K562 (cell line): Measurements from ENCODE around the gene TLDC2. TPM values are rescaled to one million over a fixed set of nuclear protein-coding genes. Genes with fewer than 3 reads are reported as not detected.

Experiments
- ADNP ChIP-seq: fragments of 200-800 bp; sonication (Bioruptor generic); IDR thresholded peaks from 2 replicates; pipeline ENCODE4 v1.6.1; 2016; ENCODE audit warnings: missing genetic modification characterization, missing compliant biosample characterization
- ARHGAP35 ChIP-seq: fragments of 450-650 bp; IDR thresholded peaks from 2 replicates; pipeline ENCODE4 v1.6.1; 2018; ENCODE audit not compliant: partially characterized antibody
- BRF1 ChIP-seq: IDR thresholded peaks from 3 replicates; pipeline ENCODE4 v1.6.1; 2011; ENCODE audit warnings: borderline replicate concordance, mild to moderate bottlenecking; ENCODE audit not compliant: insufficient read length; ENCODE audit errors: extremely low read depth
- CBFA2T2 ChIP-seq: fragments of 450-650 bp; conservative IDR thresholded peaks from 2 replicates; pipeline ENCODE4 v1.6.1; 2017; ENCODE audit warnings: mild to moderate bottlenecking
- ELF2 ChIP-seq: fragments of 250-450 bp; sonication (Bioruptor Pico); IDR thresholded peaks from 2 replicates; pipeline ENCODE4 v1.5.0; 2021; ENCODE audit warnings: mild to moderate bottlenecking
- EP300 ChIP-seq: IDR thresholded peaks from 2 replicates; pipeline ENCODE4 v1.6.1; 2012; ENCODE audit warnings: low read length, improper control_type of control experiment
- HDAC3 ChIP-seq: fragments of 450-650 bp; IDR thresholded peaks from 2 replicates; pipeline ENCODE4 v1.6.1; 2018; ENCODE audit warnings: borderline replicate concordance, mild to moderate bottlenecking, moderate library complexity; ENCODE audit not compliant: partially characterized antibody
- HMG20A ChIP-seq: fragments of 450-650 bp; formaldehyde crosslinking; conservative IDR thresholded peaks from 2 replicates; pipeline ENCODE4 v1.4.0; 2020; ENCODE audit warnings: mild to moderate bottlenecking, mixed read lengths
- ILF3 ChIP-seq: fragments of 450-650 bp; IDR thresholded peaks from 2 replicates; pipeline ENCODE4 v1.6.1; 2018; ENCODE audit warnings: antibody characterized with exemption, mild to moderate bottlenecking, moderate library complexity, borderline replicate concordance
- NCOA6 ChIP-seq: fragments of 450-650 bp; IDR thresholded peaks from 2 replicates; pipeline ENCODE4 v1.6.1; 2017; ENCODE audit warnings: mild to moderate bottlenecking
- NFIX ChIP-seq: fragments of 250-450 bp; sonication (Bioruptor Pico); IDR thresholded peaks from 2 replicates; pipeline ENCODE4 v1.4.0; 2020; ENCODE audit warnings: low read depth, mild to moderate bottlenecking, moderate library complexity
- RB1 ChIP-seq: fragments of 450-650 bp; IDR thresholded peaks from 2 replicates; pipeline ENCODE4 v1.6.1; 2017; ENCODE audit warnings: low read depth, mild to moderate bottlenecking
- SMARCE1 ChIP-seq: fragments of 450-650 bp; IDR thresholded peaks from 2 replicates; pipeline ENCODE4 v1.7.1; 2016; ENCODE audit warnings: mild to moderate bottlenecking
- STAT5B ChIP-seq: fragments of 250-450 bp; sonication (Bioruptor Pico); IDR thresholded peaks from 2 replicates; pipeline ENCODE4 v1.8.0; 2021; ENCODE audit warnings: mild to moderate bottlenecking, inconsistent platforms
- TCFL5 ChIP-seq: fragments of 250-450 bp; sonication (Bioruptor Pico); conservative IDR thresholded peaks from 2 replicates; pipeline ENCODE4 v1.6.1; 2021; ENCODE audit warnings: mild to moderate bottlenecking, moderate library complexity, matching md5 sums
- USF2 ChIP-seq: sonication (generic); formaldehyde crosslinking; IDR thresholded peaks from 2 replicates; pipeline ENCODE4 v1.5.0; 2020; ENCODE audit warnings: missing genetic modification reagents
- ZFX ChIP-seq: sonication (generic); formaldehyde crosslinking; IDR thresholded peaks from 2 replicates; pipeline ENCODE4 v1.8.0; 2022; ENCODE audit warnings: mild to moderate bottlenecking, missing genetic modification reagents, moderate library complexity
- ZNF77 ChIP-seq: fragments of 250-450 bp; sonication (Bioruptor Pico); IDR thresholded peaks from 2 replicates; pipeline ENCODE4 v1.5.0; 2020
- polyA plus RNA-seq, 8 experiments: library from polyadenylated mRNA; depleted of rRNA in 4 of 8; stranded (reverse) in 5 of 8; unstranded in 3 of 8; fragments of >200 nt; fragmentation: Nextera tagmentation in 2 of 8; fragmentation: Illumina TruSeq in 1 of 8; extraction: Ambion mirVana in 2 of 8; extraction: Trizol in 1 of 8; gene quantifications; 2 replicates each; pipeline versions ENCODE4 v1.2.1 to v1.2.3, GENCODE V29; 2011 to 2014; ENCODE audit warnings: inconsistent platforms in 1 of 8, missing spikeins in 1 of 8
- total RNA-seq, 7 experiments: library from RNA; depleted of rRNA in 6 of 7; stranded (reverse); fragments of >200 nt in 6 of 7; fragmentation: Illumina TruSeq in 2 of 7; extraction: Trizol in 2 of 7; gene quantifications; 2 replicates each; pipeline versions ENCODE4 v1.2.1 to v1.2.3, GENCODE V29; 2011 to 2021; ENCODE audit warnings: low replicate concordance in 1 of 7
- TF ChIP-seq, protein P1 (sequence below): fragments of 450-650 bp; IDR thresholded peaks from 2 replicates; pipeline ENCODE4 v1.6.1; 2017; ENCODE audit warnings: mild to moderate bottlenecking, moderate library complexity
- TF ChIP-seq, protein P2 (sequence below): fragments of 150-350 bp; IDR thresholded peaks from 2 replicates; pipeline ENCODE4 v1.6.1; 2014; ENCODE audit warnings: low read depth, mild to moderate bottlenecking, low read length, borderline replicate concordance
- TF ChIP-seq, protein P3 (sequence below), 3 experiments: IDR thresholded peaks in 2 of 3; conservative IDR thresholded peaks in 1 of 3; 2 replicates each; pipeline ENCODE4 v1.5.1; 2011 to 2012; ENCODE audit warnings: low read length in 3 of 3, mild to moderate bottlenecking in 3 of 3, control low read depth in 2 of 3, improper control_type of control experiment in 1 of 3, inconsistent platforms in 1 of 3, low read depth in 1 of 3, mixed read lengths in 1 of 3, moderate library complexity in 1 of 3; ENCODE audit not compliant: insufficient read depth in 2 of 3
- TF ChIP-seq, protein P4 (sequence below), 2 experiments: fragments of 450-650 bp in 1 of 2; sonication (generic) in 1 of 2; formaldehyde crosslinking in 1 of 2; IDR thresholded peaks in 1 of 2; conservative IDR thresholded peaks in 1 of 2; 2 replicates each; pipeline versions ENCODE4 v1.6.1 to v1.8.1; 2016 to 2023; ENCODE audit warnings: mild to moderate bottlenecking in 2 of 2, moderate library complexity in 2 of 2, inconsistent platforms in 1 of 2, missing genetic modification reagents in 1 of 2

The TLDC2 gene
- total and polyA plus RNA-seq, 9 of the 15 experiments (the other 6 are each of a cell fraction or from before 2014, with no cell fraction given): not detected

GRCh38 chr20:36881888-36882287 is 6.0 kb downstream of the TLDC2 start (continued):
- no peak for TF ChIP-seq ADNP
- TF ChIP-seq ILF3: no peak
- TF ChIP-seq, protein P1, sequence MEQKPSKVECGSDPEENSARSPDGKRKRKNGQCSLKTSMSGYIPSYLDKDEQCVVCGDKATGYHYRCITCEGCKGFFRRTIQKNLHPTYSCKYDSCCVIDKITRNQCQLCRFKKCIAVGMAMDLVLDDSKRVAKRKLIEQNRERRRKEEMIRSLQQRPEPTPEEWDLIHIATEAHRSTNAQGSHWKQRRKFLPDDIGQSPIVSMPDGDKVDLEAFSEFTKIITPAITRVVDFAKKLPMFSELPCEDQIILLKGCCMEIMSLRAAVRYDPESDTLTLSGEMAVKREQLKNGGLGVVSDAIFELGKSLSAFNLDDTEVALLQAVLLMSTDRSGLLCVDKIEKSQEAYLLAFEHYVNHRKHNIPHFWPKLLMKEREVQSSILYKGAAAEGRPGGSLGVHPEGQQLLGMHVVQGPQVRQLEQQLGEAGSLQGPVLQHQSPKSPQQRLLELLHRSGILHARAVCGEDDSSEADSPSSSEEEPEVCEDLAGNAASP: no peak
- no peak for TF ChIP-seq BRF1
- TF ChIP-seq ELF2: no peak
- TF ChIP-seq ARHGAP35: no peak
- TF ChIP-seq, protein P2, sequence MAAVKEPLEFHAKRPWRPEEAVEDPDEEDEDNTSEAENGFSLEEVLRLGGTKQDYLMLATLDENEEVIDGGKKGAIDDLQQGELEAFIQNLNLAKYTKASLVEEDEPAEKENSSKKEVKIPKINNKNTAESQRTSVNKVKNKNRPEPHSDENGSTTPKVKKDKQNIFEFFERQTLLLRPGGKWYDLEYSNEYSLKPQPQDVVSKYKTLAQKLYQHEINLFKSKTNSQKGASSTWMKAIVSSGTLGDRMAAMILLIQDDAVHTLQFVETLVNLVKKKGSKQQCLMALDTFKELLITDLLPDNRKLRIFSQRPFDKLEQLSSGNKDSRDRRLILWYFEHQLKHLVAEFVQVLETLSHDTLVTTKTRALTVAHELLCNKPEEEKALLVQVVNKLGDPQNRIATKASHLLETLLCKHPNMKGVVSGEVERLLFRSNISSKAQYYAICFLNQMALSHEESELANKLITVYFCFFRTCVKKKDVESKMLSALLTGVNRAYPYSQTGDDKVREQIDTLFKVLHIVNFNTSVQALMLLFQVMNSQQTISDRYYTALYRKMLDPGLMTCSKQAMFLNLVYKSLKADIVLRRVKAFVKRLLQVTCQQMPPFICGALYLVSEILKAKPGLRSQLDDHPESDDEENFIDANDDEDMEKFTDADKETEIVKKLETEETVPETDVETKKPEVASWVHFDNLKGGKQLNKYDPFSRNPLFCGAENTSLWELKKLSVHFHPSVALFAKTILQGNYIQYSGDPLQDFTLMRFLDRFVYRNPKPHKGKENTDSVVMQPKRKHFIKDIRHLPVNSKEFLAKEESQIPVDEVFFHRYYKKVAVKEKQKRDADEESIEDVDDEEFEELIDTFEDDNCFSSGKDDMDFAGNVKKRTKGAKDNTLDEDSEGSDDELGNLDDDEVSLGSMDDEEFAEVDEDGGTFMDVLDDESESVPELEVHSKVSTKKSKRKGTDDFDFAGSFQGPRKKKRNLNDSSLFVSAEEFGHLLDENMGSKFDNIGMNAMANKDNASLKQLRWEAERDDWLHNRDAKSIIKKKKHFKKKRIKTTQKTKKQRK: no peak
- 0 out of 2 replicates have a peak, but pooled peaks have one; percentile 7 for TF ChIP-seq ZFX (CRISPR knock-in tag)
- no peak for TF ChIP-seq NFIX
- no peak for TF ChIP-seq NCOA6
- no peak for TF ChIP-seq CBFA2T2
- no peak for TF ChIP-seq HDAC3
- TF ChIP-seq ZNF77: no peak
- TF ChIP-seq HMG20A (CRISPR knock-in tag): no peak
- no peak for TF ChIP-seq USF2 (CRISPR knock-in tag)
- no peak for TF ChIP-seq STAT5B (CRISPR knock-in tag)
- TF ChIP-seq RB1: no peak
- TF ChIP-seq, protein P3, sequence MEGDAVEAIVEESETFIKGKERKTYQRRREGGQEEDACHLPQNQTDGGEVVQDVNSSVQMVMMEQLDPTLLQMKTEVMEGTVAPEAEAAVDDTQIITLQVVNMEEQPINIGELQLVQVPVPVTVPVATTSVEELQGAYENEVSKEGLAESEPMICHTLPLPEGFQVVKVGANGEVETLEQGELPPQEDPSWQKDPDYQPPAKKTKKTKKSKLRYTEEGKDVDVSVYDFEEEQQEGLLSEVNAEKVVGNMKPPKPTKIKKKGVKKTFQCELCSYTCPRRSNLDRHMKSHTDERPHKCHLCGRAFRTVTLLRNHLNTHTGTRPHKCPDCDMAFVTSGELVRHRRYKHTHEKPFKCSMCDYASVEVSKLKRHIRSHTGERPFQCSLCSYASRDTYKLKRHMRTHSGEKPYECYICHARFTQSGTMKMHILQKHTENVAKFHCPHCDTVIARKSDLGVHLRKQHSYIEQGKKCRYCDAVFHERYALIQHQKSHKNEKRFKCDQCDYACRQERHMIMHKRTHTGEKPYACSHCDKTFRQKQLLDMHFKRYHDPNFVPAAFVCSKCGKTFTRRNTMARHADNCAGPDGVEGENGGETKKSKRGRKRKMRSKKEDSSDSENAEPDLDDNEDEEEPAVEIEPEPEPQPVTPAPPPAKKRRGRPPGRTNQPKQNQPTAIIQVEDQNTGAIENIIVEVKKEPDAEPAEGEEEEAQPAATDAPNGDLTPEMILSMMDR (IDR thresholded peaks at IDR 0.05 in 2 of 3, conservative IDR thresholded peaks at IDR 0.05 in 1 of 3; ENCODE audit: insufficient read depth in 2 of 3, low read depth in 1 of 3, low read length in 3 of 3): no peak
- no peak for TF ChIP-seq TCFL5 (CRISPR knock-in tag)
- 0 out of 2 replicates have a peak, but pooled peaks have one; percentile 38 for TF ChIP-seq SMARCE1
- TF ChIP-seq, protein P4, sequence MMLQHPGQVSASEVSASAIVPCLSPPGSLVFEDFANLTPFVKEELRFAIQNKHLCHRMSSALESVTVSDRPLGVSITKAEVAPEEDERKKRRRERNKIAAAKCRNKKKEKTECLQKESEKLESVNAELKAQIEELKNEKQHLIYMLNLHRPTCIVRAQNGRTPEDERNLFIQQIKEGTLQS (IDR thresholded peaks at IDR 0.05): peak; percentile 59
- TF ChIP-seq, protein P4 (CRISPR knock-in tag; conservative IDR thresholded peaks at IDR 0.05): no peak
- no peak for TF ChIP-seq EP300
